ENCODE results near the gene YPEL2. TPM values are rescaled to one million over a fixed set of nuclear protein-coding genes. Genes with fewer than 3 reads are reported as not detected.
A peak's percentile ranks its signal among the peaks of the same experiment; 100 is the strongest.

The YPEL2 gene
- polyA plus RNA-seq, 2 of the 4 experiments (the other 2 are of a cell fraction) = 5.4 to 8.2 TPM

DNA sequence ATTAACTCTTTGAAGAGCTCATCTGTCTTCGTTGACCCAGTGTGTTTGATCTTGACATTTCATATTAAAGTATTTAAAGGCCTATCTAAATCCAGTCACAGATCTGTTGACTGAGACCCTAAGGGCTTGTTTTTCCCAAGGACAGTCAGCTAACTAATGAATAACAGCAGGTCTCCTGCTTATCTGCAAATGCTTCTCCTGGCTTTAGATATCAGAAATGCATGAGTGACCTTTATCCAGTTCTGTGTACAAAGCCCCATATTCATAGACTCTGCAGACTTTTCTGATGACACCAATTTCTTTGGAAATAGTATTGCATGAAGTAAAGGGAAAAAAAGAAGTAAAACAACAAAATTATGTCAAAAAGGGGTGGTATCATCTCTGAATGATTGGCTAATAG, 70.3 kb downstream of the YPEL2 start:
- CTCF ChIA-PET = interaction anchor here (1.2 to 1.6 kb wide), 3 partner anchors 15 to 72 kb away, joined by 4 to 6 read pairs (median 6); no protein-coding TSS in a partner anchor
- ATAC-seq (no peak), FAIRE-seq (no peak), DNase-seq (ENCODE audit: low read depth in 1 of 2, low spot score in 1 of 2) (no peak)
- Histone ChIP-seq H3K4me3 (no peak overlapping the region), H3K27ac (no peak overlapping the region), H3K4me2 (peak overlapping the region; percentile 35), H3K4me1 (peaks cover 22% of the 10 kb centered on the region), H3K9me3 (no peaks in the 10 kb centered on the region)
- POLR2A ChIA-PET = no interaction called here
- TF ChIP-seq JUNB (IDR thresholded peaks at IDR 0.05) = no peak
- no peak for TF ChIP-seq MAZ (IDR thresholded peaks at IDR 0.05; ENCODE audit: borderline replicate concordance, low read depth, low read length)
- TF ChIP-seq ZC3H11A (IDR thresholded peaks at IDR 0.05) = no peak
- TF ChIP-seq, protein P1, sequence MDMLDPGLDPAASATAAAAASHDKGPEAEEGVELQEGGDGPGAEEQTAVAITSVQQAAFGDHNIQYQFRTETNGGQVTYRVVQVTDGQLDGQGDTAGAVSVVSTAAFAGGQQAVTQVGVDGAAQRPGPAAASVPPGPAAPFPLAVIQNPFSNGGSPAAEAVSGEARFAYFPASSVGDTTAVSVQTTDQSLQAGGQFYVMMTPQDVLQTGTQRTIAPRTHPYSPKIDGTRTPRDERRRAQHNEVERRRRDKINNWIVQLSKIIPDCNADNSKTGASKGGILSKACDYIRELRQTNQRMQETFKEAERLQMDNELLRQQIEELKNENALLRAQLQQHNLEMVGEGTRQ (IDR thresholded peaks at IDR 0.05) = no peak
- no peak for TF ChIP-seq JUN (IDR thresholded peaks at IDR 0.05)
- no peak for TF ChIP-seq HOXB13 (CRISPR knock-in tag; IDR thresholded peaks at IDR 0.05; ENCODE audit: low read depth)
- TF ChIP-seq, protein P2, sequence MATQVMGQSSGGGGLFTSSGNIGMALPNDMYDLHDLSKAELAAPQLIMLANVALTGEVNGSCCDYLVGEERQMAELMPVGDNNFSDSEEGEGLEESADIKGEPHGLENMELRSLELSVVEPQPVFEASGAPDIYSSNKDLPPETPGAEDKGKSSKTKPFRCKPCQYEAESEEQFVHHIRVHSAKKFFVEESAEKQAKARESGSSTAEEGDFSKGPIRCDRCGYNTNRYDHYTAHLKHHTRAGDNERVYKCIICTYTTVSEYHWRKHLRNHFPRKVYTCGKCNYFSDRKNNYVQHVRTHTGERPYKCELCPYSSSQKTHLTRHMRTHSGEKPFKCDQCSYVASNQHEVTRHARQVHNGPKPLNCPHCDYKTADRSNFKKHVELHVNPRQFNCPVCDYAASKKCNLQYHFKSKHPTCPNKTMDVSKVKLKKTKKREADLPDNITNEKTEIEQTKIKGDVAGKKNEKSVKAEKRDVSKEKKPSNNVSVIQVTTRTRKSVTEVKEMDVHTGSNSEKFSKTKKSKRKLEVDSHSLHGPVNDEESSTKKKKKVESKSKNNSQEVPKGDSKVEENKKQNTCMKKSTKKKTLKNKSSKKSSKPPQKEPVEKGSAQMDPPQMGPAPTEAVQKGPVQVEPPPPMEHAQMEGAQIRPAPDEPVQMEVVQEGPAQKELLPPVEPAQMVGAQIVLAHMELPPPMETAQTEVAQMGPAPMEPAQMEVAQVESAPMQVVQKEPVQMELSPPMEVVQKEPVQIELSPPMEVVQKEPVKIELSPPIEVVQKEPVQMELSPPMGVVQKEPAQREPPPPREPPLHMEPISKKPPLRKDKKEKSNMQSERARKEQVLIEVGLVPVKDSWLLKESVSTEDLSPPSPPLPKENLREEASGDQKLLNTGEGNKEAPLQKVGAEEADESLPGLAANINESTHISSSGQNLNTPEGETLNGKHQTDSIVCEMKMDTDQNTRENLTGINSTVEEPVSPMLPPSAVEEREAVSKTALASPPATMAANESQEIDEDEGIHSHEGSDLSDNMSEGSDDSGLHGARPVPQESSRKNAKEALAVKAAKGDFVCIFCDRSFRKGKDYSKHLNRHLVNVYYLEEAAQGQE (IDR thresholded peaks at IDR 0.05) = no peak
- no peak for TF ChIP-seq HOXA7 (CRISPR knock-in tag; IDR thresholded peaks at IDR 0.05)
- no peak for TF ChIP-seq HOXB5 (CRISPR knock-in tag; IDR thresholded peaks at IDR 0.05)
- TF ChIP-seq FOSL2 (IDR thresholded peaks at IDR 0.05) = no peak
- no peak for TF ChIP-seq FOSL2 (CRISPR knock-in tag; IDR thresholded peaks at IDR 0.05)
- TF ChIP-seq ESRRA (IDR thresholded peaks at IDR 0.05; ENCODE audit: borderline replicate concordance, low read length) = no peak
- no peak for TF ChIP-seq RAD21 (conservative IDR thresholded peaks at IDR 0.05 in 1 of 2, IDR thresholded peaks at IDR 0.05 in 1 of 2)
- TF ChIP-seq, protein P3, sequence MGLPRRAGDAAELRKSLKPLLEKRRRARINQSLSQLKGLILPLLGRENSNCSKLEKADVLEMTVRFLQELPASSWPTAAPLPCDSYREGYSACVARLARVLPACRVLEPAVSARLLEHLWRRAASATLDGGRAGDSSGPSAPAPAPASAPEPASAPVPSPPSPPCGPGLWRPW (IDR thresholded peaks at IDR 0.05) = no peak
- no peak for TF ChIP-seq GATA3 (IDR thresholded peaks at IDR 0.05; ENCODE audit: borderline replicate concordance)
- TF ChIP-seq NPAS2 (CRISPR knock-in tag; IDR thresholded peaks at IDR 0.05; ENCODE audit: borderline replicate concordance) = no peak
- TF ChIP-seq FOSB (CRISPR knock-in tag; IDR thresholded peaks at IDR 0.05) = no peak
- TF ChIP-seq, protein P4, sequence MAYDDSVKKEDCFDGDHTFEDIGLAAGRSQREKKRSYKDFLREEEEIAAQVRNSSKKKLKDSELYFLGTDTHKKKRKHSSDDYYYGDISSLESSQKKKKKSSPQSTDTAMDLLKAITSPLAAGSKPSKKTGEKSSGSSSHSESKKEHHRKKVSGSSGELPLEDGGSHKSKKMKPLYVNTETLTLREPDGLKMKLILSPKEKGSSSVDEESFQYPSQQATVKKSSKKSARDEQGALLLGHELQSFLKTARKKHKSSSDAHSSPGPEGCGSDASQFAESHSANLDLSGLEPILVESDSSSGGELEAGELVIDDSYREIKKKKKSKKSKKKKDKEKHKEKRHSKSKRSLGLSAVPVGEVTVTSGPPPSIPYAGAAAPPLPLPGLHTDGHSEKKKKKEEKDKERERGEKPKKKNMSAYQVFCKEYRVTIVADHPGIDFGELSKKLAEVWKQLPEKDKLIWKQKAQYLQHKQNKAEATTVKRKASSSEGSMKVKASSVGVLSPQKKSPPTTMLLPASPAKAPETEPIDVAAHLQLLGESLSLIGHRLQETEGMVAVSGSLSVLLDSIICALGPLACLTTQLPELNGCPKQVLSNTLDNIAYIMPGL (CRISPR knock-in tag; IDR thresholded peaks at IDR 0.05; ENCODE audit: borderline replicate concordance) = no peak
- TF ChIP-seq, protein P5, sequence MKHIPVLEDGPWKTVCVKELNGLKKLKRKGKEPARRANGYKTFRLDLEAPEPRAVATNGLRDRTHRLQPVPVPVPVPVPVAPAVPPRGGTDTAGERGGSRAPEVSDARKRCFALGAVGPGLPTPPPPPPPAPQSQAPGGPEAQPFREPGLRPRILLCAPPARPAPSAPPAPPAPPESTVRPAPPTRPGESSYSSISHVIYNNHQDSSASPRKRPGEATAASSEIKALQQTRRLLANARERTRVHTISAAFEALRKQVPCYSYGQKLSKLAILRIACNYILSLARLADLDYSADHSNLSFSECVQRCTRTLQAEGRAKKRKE (CRISPR knock-in tag; IDR thresholded peaks at IDR 0.05; ENCODE audit: low read depth) = no peak
- WGBS (ENCODE audit: missing lambda C conversion rate) = 6% methylated on average over 1 of the region's 1 CpG

DNA sequence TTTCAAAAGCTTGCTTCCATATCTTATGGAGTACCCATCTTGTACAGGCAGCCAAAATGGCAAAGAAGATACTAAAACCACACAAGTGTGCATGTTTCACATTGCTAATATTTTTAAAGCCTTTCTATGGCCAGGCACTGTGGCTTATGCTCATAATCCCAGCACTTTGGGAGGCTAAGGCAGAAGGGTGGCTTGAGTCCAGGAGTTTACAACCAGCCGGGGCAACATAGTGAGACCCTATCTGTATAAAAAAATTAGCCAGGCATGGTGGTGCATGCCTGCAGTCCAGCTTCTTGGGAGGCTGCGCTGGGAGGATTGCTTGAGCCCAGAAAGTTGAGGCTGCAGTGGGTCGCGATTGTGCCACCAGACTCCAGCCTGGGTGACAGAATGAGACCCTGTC, 71.3 kb downstream of the YPEL2 start:
- ChIA-PET CTCF (interaction anchor here (0.5 to 2.4 kb wide), 9 partner anchors 15 to 119 kb away, joined by 3 to 13 read pairs (median 3); no protein-coding TSS in a partner anchor), POLR2A (no interaction called here)
- FAIRE-seq (no peak), ATAC-seq (no peak), DNase-seq (ENCODE audit: low read depth in 1 of 2, low spot score in 1 of 2) (no peak)
- Histone ChIP-seq H3K9me3 (no peaks in the 10 kb centered on the region), H3K4me3 (no peak overlapping the region), H3K27ac (no peak overlapping the region), H3K4me1 (peaks cover 32% of the 10 kb centered on the region), H3K4me2 (no peak overlapping the region)
- WGBS (ENCODE audit: missing lambda C conversion rate) = 93% methylated on average over 4 of the region's 4 CpGs
- TF ChIP-seq CBX8 (IDR thresholded peaks at IDR 0.05) (no peak), TP53 (CRISPR knock-in tag; IDR thresholded peaks at IDR 0.05) (no peak), TFCP2L1 (CRISPR knock-in tag; IDR thresholded peaks at IDR 0.05) (no peak), RARB (CRISPR knock-in tag; IDR thresholded peaks at IDR 0.05) (no peak), ZNF302 (CRISPR knock-in tag; IDR thresholded peaks at IDR 0.05) (no peak), NPAS2 (CRISPR knock-in tag; IDR thresholded peaks at IDR 0.05; ENCODE audit: borderline replicate concordance) (no peak), BHLHE40 (IDR thresholded peaks at IDR 0.05; ENCODE audit: low read depth, low read length) (no peak), ZSCAN20 (CRISPR knock-in tag; IDR thresholded peaks at IDR 0.05) (no peak), GATA3 (IDR thresholded peaks at IDR 0.05; ENCODE audit: borderline replicate concordance) (no peak)
- TF ChIP-seq, protein P6, sequence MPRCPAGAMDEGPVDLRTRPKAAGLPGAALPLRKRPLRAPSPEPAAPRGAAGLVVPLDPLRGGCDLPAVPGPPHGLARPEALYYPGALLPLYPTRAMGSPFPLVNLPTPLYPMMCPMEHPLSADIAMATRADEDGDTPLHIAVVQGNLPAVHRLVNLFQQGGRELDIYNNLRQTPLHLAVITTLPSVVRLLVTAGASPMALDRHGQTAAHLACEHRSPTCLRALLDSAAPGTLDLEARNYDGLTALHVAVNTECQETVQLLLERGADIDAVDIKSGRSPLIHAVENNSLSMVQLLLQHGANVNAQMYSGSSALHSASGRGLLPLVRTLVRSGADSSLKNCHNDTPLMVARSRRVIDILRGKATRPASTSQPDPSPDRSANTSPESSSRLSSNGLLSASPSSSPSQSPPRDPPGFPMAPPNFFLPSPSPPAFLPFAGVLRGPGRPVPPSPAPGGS (IDR thresholded peaks at IDR 0.05) = no peak

Data from A549 (cell line).